PC-3 (cell line): ENCODE measurements around the gene SEMA5A. TPM values are rescaled to one million over a fixed set of nuclear protein-coding genes. Genes with fewer than 3 reads are reported as not detected.

Experiments
- ATAC-seq: fragments of 200-7000 bp; cut with Tn5 transposase; 2 replicates; pipeline ENCODE4 v1.9.1; 2020; ENCODE audit warnings: mild to moderate bottlenecking, moderate library complexity
- BruUV-seq: library from RNA; stranded (reverse); fragments of 400-500 nt; replicated peaks from 2 replicates; lab custom pipeline; 2021; lab: Mats Ljungman, UMichigan
- CTCF ChIA-PET: fragments of 300-600 bp; sonication (Branson Sonifier 250); formaldehyde crosslinking; loops from one replicate; lab custom pipeline; 2022; ENCODE audit warnings: antibody characterized with exemption; lab: Charles Lee
- POLR2A ChIA-PET: fragments of 300-600 bp; sonication (Branson Sonifier 250); formaldehyde crosslinking; loops from one replicate; lab custom pipeline; 2022; ENCODE audit warnings: antibody characterized with exemption; ENCODE audit not compliant: unreplicated experiment; lab: Charles Lee
- DNase-seq: peaks from one replicate; pipeline ENCODE4 v3.0.0-alpha.2; 2015
- H2AFZ ChIP-seq: fragments of 300-600 bp; sonication (generic); 2 replicates; pipeline ENCODE4 v1.6.0; 2016; ENCODE audit warnings: antibody characterized with exemption, low read length
- H3F3A ChIP-seq: fragments of 300-600 bp; sonication (generic); one replicate; pipeline ENCODE4 v1.6.0; 2017; ENCODE audit warnings: antibody characterized with exemption, low read length, control low read depth, mild to moderate bottlenecking; ENCODE audit not compliant: unreplicated experiment
- H3K27ac ChIP-seq: fragments of 300-600 bp; sonication (generic); 2 replicates; pipeline ENCODE4 v1.5.1; 2016; ENCODE audit warnings: mild to moderate bottlenecking, low read length
- H3K27me3 ChIP-seq: fragments of 300-600 bp; sonication (generic); 2 replicates; pipeline ENCODE4 v1.6.1; 2016; ENCODE audit warnings: low read length, mixed read lengths
- H3K36me3 ChIP-seq: fragments of 300-600 bp; sonication (generic); 2 replicates; pipeline ENCODE4 v1.6.1; 2016; ENCODE audit warnings: low read depth, mixed run types, low read length, mixed read lengths
- H3K4me1 ChIP-seq: fragments of 300-600 bp; sonication (generic); 2 replicates; pipeline ENCODE4 v1.5.1; 2016; ENCODE audit warnings: low read length; ENCODE audit not compliant: insufficient read depth
- H3K4me2 ChIP-seq: fragments of 300-600 bp; sonication (generic); 2 replicates; pipeline ENCODE4 v1.6.0; 2016; ENCODE audit warnings: low read length
- H3K4me3 ChIP-seq: fragments of 300-600 bp; sonication (generic); 2 replicates; pipeline ENCODE4 v1.5.1; 2016; ENCODE audit warnings: mild to moderate bottlenecking, low read length, mixed read lengths
- H3K79me2 ChIP-seq: fragments of 300-600 bp; sonication (generic); 2 replicates; pipeline ENCODE4 v1.6.1; 2017; ENCODE audit warnings: low read length, mixed read lengths
- H3K9ac ChIP-seq: fragments of 300-600 bp; sonication (generic); 2 replicates; pipeline ENCODE4 v1.6.0; 2016; ENCODE audit warnings: mild to moderate bottlenecking, low read length
- H3K9me2 ChIP-seq: fragments of 300-600 bp; sonication (generic); replicated peaks from 2 replicates; pipeline ENCODE4 v1.6.1; 2016; ENCODE audit warnings: mixed run types, low read length, mixed read lengths
- H3K9me3 ChIP-seq: fragments of 300-600 bp; sonication (generic); 2 replicates; pipeline ENCODE4 v1.6.1; 2016; ENCODE audit warnings: low read length, mixed read lengths
- H4K20me1 ChIP-seq: fragments of 300-600 bp; sonication (generic); 2 replicates; pipeline ENCODE4 v1.6.1; 2016; ENCODE audit warnings: low read length, mixed read lengths
- CTCF ChIP-seq: fragments of 300-600 bp; sonication (generic); conservative IDR thresholded peaks from 2 replicates; pipeline ENCODE4 v1.5.1; 2017; ENCODE audit warnings: antibody characterized with exemption, low read depth, mild to moderate bottlenecking, low read length
- EZH2 ChIP-seq: fragments of 300-600 bp; sonication (generic); IDR thresholded peaks from one replicate; pipeline ENCODE4 v1.6.1; 2017; ENCODE audit warnings: antibody characterized with exemption, mild to moderate bottlenecking, low read length; ENCODE audit not compliant: unreplicated experiment
- EZH2phosphoT487 ChIP-seq: fragments of 300-600 bp; sonication (generic); IDR thresholded peaks from 2 replicates; pipeline ENCODE4 v1.6.1; 2018; ENCODE audit warnings: mild to moderate bottlenecking, antibody characterized with exemption, low read length, borderline replicate concordance
- intact Hi-C: fragments of 100-400 bp; cut with micrococcal nuclease; formaldehyde crosslinking; loops from 2 replicates; pipeline ENCODE4 v1.9.0; 2023
- total RNA-seq: library from RNA; depleted of rRNA; stranded (reverse); fragments of >200 nt; gene quantifications from 2 replicates; pipeline ENCODE4 v1.2.3, GENCODE V29; 2014

SEMA5A gene
- total RNA-seq, 1 experiment from 2014 or later, result 4.4 TPM

DNA sequence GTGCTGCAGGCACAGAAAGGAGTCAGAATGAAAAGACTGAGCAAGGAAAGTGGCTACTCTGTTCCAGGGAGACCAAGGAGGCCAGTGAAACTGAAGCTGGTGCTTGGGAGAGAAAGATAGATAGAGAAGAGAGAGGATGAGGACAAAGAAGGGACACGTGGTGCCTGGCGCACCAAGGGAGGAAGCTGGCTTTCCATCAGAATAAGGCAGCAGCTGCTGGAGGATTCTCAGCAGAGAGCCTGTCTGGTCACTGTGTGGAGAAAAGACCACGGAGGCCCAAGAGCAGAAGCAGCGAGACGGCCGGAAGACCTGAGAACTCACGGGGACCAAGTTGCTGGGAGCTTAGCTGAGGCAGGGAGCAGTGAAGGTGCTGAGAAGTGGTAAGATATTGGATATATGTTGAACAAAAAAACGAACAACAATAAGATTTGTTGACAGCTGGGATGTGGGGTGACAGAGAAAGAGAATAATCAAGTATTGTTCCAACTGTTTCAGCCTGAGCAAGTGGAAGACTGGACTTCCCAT is 116.1 kb downstream of the SEMA5A start:
- H2AFZ ChIP-seq, result no peak overlapping the region
- no peaks in the 10 kb centered on the region for H4K20me1 ChIP-seq
- CTCF ChIA-PET, result no interaction called here
- intact Hi-C loops, result no loop called here
- no peak overlapping the region for H3K4me2 ChIP-seq
- TF ChIP-seq EZH2 (no peak), EZH2phosphoT487 (no peak)
- no TSS peak for BruUV-seq
- no peak overlapping the region for H3K27ac ChIP-seq
- no peaks in the 10 kb centered on the region for H3K9me3 ChIP-seq
- no peaks in the 10 kb centered on the region for H3K9me2 ChIP-seq
- H3K9ac ChIP-seq, result no peak overlapping the region
- no peaks in the 10 kb centered on the region for H3K36me3 ChIP-seq
- no peaks in the 10 kb centered on the region for H3F3A ChIP-seq
- H3K4me1 ChIP-seq, result peaks cover 9% of the 10 kb centered on the region; the same call in 1 of the 2 replicates
- POLR2A ChIA-PET, result no interaction called here
- ATAC-seq (no peak), DNase-seq (no peak)
- no peaks in the 10 kb centered on the region for H3K27me3 ChIP-seq
- H3K79me2 ChIP-seq, result no peaks in the 10 kb centered on the region
- no peak overlapping the region for H3K4me3 ChIP-seq

- Histone ChIP-seq H3K9me3 (no peaks in the 10 kb centered on the region), H3K9ac (no peak overlapping the region), H3K4me1 (peaks cover 9% of the 10 kb centered on the region; the same call in 1 of the 2 replicates), H3K79me2 (no peaks in the 10 kb centered on the region), H3K27ac (no peak overlapping the region), H2AFZ (no peak overlapping the region), H3K4me2 (no peak overlapping the region), H4K20me1 (no peaks in the 10 kb centered on the region), H3K9me2 (no peaks in the 10 kb centered on the region), H3F3A (no peaks in the 10 kb centered on the region), H3K27me3 (no peaks in the 10 kb centered on the region), H3K36me3 (no peaks in the 10 kb centered on the region), H3K4me3 (no peak overlapping the region)
- intact Hi-C loops, result no loop called here
- no TSS peak for BruUV-seq
- DNase-seq (no peak), ATAC-seq (no peak)
- POLR2A ChIA-PET, result no interaction called here
- CTCF ChIA-PET, result no interaction called here
- no peak for TF ChIP-seq CTCF
- TF ChIP-seq EZH2phosphoT487, result no peak
- TF ChIP-seq EZH2, result no peak
These were observed 117.6 kb downstream of the SEMA5A start for GRCh38 chr5:9428272-9428671.

DNA sequence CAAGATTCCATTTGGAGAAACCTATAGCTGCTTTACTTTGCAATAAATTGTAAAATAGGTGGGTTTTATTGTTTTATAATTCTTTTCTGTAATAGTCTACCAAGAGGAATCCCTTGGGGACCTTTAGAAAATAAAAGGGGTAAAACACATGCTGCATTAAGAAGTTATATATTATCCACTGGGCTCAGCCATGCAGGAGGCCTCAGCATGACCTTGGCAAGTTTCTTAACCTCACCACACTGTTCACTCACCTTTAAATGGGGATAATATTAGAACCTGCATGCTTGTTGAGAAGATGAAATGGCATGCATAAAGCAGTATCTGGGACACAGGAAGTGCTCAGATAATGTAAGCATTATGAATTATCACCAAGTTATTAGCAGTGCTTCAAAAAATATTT is 120.2 kb downstream of the SEMA5A start:
- TF ChIP-seq CTCF (no peak), EZH2 (no peak), EZH2phosphoT487 (no peak)
- H3K36me3 ChIP-seq, result no peaks in the 10 kb centered on the region
- no peak overlapping the region for H3K4me2 ChIP-seq
- H3K79me2 ChIP-seq, result no peaks in the 10 kb centered on the region
- H2AFZ ChIP-seq, result no peak overlapping the region
- no peaks in the 10 kb centered on the region for H3F3A ChIP-seq
- ATAC-seq, result no peak
- CTCF ChIA-PET, result no interaction called here
- no peaks in the 10 kb centered on the region for H4K20me1 ChIP-seq
- BruUV-seq, result no TSS peak
- intact Hi-C loops, result no loop called here
- H3K27me3 ChIP-seq, result no peaks in the 10 kb centered on the region
- H3K9ac ChIP-seq, result no peak overlapping the region
- H3K27ac ChIP-seq, result no peak overlapping the region
- no peaks in the 10 kb centered on the region for H3K9me3 ChIP-seq
- POLR2A ChIA-PET, result no interaction called here
- H3K9me2 ChIP-seq, result no peaks in the 10 kb centered on the region
- DNase-seq, result no peak
- H3K4me1 ChIP-seq, result peaks cover 10% of the 10 kb centered on the region
- H3K4me3 ChIP-seq, result no peak overlapping the region
